Head of caudate nucleus (tissue), 42 donors: ENCODE results near the gene GTF2B.

Experiments used
- DNase-seq, 42 donors: peaks; one replicate each; pipeline versions ENCODE4 v3.0.0 to v3.0.0-alpha.2; 2020 to 2021; ENCODE audit warnings: mixed read lengths in 7 of 42
- intact Hi-C: fragments of 100-400 bp; cut with DNase I; formaldehyde crosslinking; loops from one replicate; pipeline ENCODE4 v1.15.0; 2022

GTF2B gene

GRCh38 chr1:88803444-88803843 is 87.9 kb downstream of the GTF2B start:
- intact Hi-C loops, result loop anchor here (5.0 kb wide), 1 partner anchor 84 kb away; no protein-coding TSS in a partner anchor
- no peak for DNase-seq

- DNase-seq, result no peak
- intact Hi-C loops, result loop anchor here (5.0 kb wide), 1 partner anchor 84 kb away; no protein-coding TSS in a partner anchor
Observed at GRCh38 chr1:88802950-88803349, 88.4 kb downstream of the GTF2B start.
